Smooth muscle cell (in vitro differentiated cells): ENCODE results near the gene RNF208. TPM values are rescaled to one million over a fixed set of nuclear protein-coding genes. Genes with fewer than 3 reads are reported as not detected.

Source experiments
- DNase-seq: peaks from one replicate; lab custom pipeline; 2025; ENCODE audit not compliant: unreplicated experiment; lab: John Stamatoyannopoulos, UW
- H2AFZ ChIP-seq: fragments of 200-600 bp; sonication (generic); 2 replicates; pipeline ENCODE4 v1.6.0; 2016; ENCODE audit warnings: antibody characterized with exemption, low read depth, mild to moderate bottlenecking
- H3F3A ChIP-seq: fragments of 200-600 bp; sonication (generic); 2 replicates; pipeline ENCODE4 v1.6.0; 2017; ENCODE audit warnings: antibody characterized with exemption, low read depth
- H3K27ac ChIP-seq: fragments of 200-600 bp; sonication (generic); 2 replicates; pipeline ENCODE4 v1.5.1; 2016; ENCODE audit warnings: low read depth, mild to moderate bottlenecking
- H3K27me3 ChIP-seq: fragments of 200-600 bp; sonication (generic); 2 replicates; pipeline ENCODE4 v1.6.1; 2016; ENCODE audit warnings: low read depth, mild to moderate bottlenecking
- H3K36me3 ChIP-seq: fragments of 200-600 bp; sonication (generic); 2 replicates; pipeline ENCODE4 v1.5.1; 2016; ENCODE audit warnings: low read depth
- H3K4me1 ChIP-seq: fragments of 200-600 bp; sonication (generic); 2 replicates; pipeline ENCODE4 v1.5.1; 2016; ENCODE audit warnings: low read depth
- H3K4me2 ChIP-seq: fragments of 200-600 bp; sonication (generic); 2 replicates; pipeline ENCODE4 v1.6.0; 2016; ENCODE audit warnings: mild to moderate bottlenecking
- H3K4me3 ChIP-seq: fragments of 200-600 bp; sonication (generic); 2 replicates; pipeline ENCODE4 v1.5.1; 2016; ENCODE audit warnings: mild to moderate bottlenecking
- H3K79me2 ChIP-seq: fragments of 200-600 bp; sonication (generic); 2 replicates; pipeline ENCODE4 v1.6.0; 2016; ENCODE audit warnings: low read depth, mild to moderate bottlenecking
- H3K9ac ChIP-seq: fragments of 200-600 bp; sonication (generic); 2 replicates; pipeline ENCODE4 v1.6.0; 2016; ENCODE audit warnings: low read depth
- H3K9me3 ChIP-seq: fragments of 200-600 bp; sonication (generic); replicated peaks from 2 replicates; pipeline ENCODE4 v1.5.1; 2016; ENCODE audit warnings: low read depth
- H4K20me1 ChIP-seq: fragments of 200-600 bp; sonication (generic); 2 replicates; pipeline ENCODE4 v1.6.0; 2016; ENCODE audit warnings: low read depth
- WGBS: methylation state at CpG from one replicate; pipeline ENCODE4 v1.1.7; 2016; ENCODE audit warnings: low lambda C conversion rate; 5-methylcytosine and 5-hydroxymethylcytosine counted together
- polyA plus RNA-seq: library from polyadenylated mRNA; unstranded; fragments of >200 nt; fragmentation: Nextera tagmentation; extraction: Ambion mirVana; gene quantifications from 2 replicates; pipeline ENCODE4 v1.2.1, GENCODE V29; 2016
- total RNA-seq: library from RNA; depleted of rRNA; stranded (reverse); fragments of >200 nt; gene quantifications from 2 replicates; pipeline ENCODE4 v1.2.3, GENCODE V29; 2014
- TF ChIP-seq, protein P1 (sequence below): fragments of 200-600 bp; sonication (generic); IDR thresholded peaks from 2 replicates; pipeline ENCODE4 v1.5.1; 2017; ENCODE audit warnings: borderline replicate concordance, mild to moderate bottlenecking, antibody characterized with exemption; ENCODE audit not compliant: insufficient read depth, poor library complexity, severe bottlenecking

RNF208 gene
- total and polyA plus RNA-seq, 2 experiments from 2014 or later, result 0.36 to 1.4 TPM

DNA sequence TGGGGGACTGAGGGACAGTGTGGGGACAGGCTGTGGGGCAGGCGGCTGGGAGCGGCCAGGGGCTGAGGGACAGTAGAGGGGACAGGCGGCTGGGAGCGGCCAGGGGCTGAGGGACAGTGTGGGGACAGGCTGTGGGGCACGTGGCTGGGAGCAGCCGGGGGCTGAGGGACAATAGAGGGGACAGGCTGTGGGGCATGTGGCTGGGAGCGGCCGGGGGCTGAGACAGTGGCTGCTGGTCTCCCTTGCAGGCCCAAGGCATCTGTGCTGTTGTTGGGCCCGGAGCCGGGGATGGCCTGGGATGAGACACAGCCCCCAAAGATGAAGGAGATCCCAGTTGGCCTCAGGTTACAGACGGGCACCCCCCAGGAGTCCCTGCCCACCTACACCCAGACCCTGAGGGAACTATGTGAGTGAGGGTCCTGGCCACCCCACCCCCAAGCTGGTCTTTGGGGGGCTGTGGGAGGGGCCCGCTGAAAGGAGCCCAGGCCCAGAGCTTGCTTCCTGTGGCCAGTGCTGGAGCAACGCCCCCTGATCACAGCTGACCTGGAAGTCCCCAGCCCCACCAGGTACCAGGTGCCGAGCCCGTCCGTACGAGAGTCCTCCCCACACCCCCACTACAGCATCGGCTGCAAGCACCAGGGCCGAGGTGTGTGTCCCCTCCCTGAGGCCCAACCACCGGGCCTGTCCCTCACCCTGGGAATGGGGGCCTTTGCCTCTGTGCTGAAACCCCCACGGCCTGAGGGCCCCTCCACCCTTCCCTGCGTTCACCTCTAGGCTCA, 29.6 kb upstream of the RNF208 start:
- Histone ChIP-seq H3K79me2 (peaks cover 14% of the 10 kb centered on the region), H3K4me3 (no peak overlapping the region), H3K27me3 (no peaks in the 10 kb centered on the region), H3K9me3 (no peaks in the 10 kb centered on the region), H3K4me1 (peaks cover 18% of the 10 kb centered on the region), H3K4me2 (no peak overlapping the region), H4K20me1 (peaks cover 9% of the 10 kb centered on the region), H3K27ac (no peak overlapping the region), H2AFZ (no peak overlapping the region), H3K36me3 (no peaks in the 10 kb centered on the region), H3F3A (no peaks in the 10 kb centered on the region), H3K9ac (no peak overlapping the region)
- 93% methylated on average over 16 of the region's 22 CpGs for WGBS
- TF ChIP-seq, protein P1, sequence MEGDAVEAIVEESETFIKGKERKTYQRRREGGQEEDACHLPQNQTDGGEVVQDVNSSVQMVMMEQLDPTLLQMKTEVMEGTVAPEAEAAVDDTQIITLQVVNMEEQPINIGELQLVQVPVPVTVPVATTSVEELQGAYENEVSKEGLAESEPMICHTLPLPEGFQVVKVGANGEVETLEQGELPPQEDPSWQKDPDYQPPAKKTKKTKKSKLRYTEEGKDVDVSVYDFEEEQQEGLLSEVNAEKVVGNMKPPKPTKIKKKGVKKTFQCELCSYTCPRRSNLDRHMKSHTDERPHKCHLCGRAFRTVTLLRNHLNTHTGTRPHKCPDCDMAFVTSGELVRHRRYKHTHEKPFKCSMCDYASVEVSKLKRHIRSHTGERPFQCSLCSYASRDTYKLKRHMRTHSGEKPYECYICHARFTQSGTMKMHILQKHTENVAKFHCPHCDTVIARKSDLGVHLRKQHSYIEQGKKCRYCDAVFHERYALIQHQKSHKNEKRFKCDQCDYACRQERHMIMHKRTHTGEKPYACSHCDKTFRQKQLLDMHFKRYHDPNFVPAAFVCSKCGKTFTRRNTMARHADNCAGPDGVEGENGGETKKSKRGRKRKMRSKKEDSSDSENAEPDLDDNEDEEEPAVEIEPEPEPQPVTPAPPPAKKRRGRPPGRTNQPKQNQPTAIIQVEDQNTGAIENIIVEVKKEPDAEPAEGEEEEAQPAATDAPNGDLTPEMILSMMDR, result no peak
- DNase-seq, result no peak

DNA sequence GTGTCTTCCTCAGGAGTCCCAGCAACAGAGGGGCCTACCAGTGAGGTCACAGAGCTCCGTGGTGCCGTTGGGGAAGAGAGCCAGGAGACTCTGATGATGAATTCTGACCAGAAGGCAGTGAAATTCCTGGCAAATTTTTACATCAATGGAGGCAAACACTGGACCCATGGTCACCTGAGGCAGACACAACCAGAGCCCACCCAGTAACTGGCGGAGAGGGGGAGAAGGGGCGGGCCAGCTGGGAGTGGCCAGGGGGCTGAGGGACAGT, 29.1 kb upstream of the RNF208 start, which contains the start of gene STPG3:
TSS of gene STPG3 (plus strand) at position 93 of the 268 bp plus-strand sequence. CDS start at position 94, 1 bp downstream.
- WGBS, result 69% methylated on average over 2 of the region's 4 CpGs
- no peak for DNase-seq
- H3K4me1 ChIP-seq, result peaks cover 13% of the 10 kb centered on the region
- H2AFZ ChIP-seq, result no peak within 1 kb of the TSS
- H3K79me2 ChIP-seq, result peaks cover 9% of the 10 kb centered on the region
- no peak within 1 kb of the TSS for H3K4me2 ChIP-seq
- H3K27ac ChIP-seq, result no peak within 1 kb of the TSS
- H4K20me1 ChIP-seq, result peaks cover 4% of the 10 kb centered on the region
- no peaks in the 10 kb centered on the region for H3K27me3 ChIP-seq
- no peak within 1 kb of the TSS for H3K9ac ChIP-seq
- no peak within 1 kb of the TSS for H3K4me3 ChIP-seq
- no peaks in the 10 kb centered on the region for H3F3A ChIP-seq
- TF ChIP-seq, protein P1, result no peak
- H3K9me3 ChIP-seq, result no peaks in the 10 kb centered on the region
- no peaks in the 10 kb centered on the region for H3K36me3 ChIP-seq

- H3K4me2 ChIP-seq, result no peak overlapping the region
- H3K27ac ChIP-seq, result no peak overlapping the region
- no peaks in the 10 kb centered on the region for H3K36me3 ChIP-seq
- H4K20me1 ChIP-seq, result no peaks in the 10 kb centered on the region
- no peak for DNase-seq
- 87% methylated on average over 14 of the region's 18 CpGs for WGBS
- no peak overlapping the region for H3K9ac ChIP-seq
- TF ChIP-seq, protein P1, result no peak
- peaks cover 9% of the 10 kb centered on the region for H3K4me1 ChIP-seq
- no peaks in the 10 kb centered on the region for H3F3A ChIP-seq
- H3K27me3 ChIP-seq, result no peaks in the 10 kb centered on the region
- H3K79me2 ChIP-seq, result peaks cover 3% of the 10 kb centered on the region
- no peak overlapping the region for H3K4me3 ChIP-seq
- H3K9me3 ChIP-seq, result no peaks in the 10 kb centered on the region
- no peak overlapping the region for H2AFZ ChIP-seq
Observed at GRCh38 chr9:137250329-137251193, 28.5 kb upstream of the RNF208 start.
